ENCODE results near the gene P4HA3.
"Not testable (repeated sequence)": the region's sequence is repeated elsewhere in the genome, so short reads cannot be mapped to it uniquely, and the experiment has no call there.

The P4HA3 gene

DNA sequence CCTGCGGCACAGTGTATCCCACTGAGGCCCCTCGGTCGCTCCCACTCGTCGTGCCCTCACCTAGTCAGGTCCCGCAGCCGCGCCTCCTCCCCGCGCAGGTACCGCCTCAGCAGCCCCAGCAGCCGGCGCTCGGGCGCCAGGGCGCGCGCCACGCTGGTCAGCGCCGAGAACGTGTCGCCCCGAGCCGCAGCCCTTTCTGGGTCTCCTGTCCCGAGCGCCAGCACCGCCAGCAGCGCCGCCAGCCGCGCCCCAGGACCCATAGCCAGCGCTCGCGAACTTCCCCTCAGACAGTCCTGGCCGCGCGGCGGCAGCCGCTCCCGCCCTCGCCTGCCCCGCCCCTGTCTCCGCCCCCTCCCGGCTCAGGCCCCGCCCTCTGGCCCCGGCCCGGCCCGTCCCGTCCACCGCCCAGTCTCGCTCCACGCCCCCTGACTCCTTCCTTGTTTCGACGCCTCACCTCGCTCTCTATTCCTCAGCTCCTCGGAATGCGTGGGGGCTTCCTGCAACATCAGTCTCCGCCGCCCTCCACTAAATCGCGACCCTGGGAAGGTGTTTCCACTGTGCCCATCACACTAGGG lies at the start of gene P4HA3:
Gene P4HA3, minus strand, starts transcription at position 289 of the 575 bp plus-strand sequence. Its CDS starts 29 bp downstream, at position 260.
- peak; percentile 27 to 37 for DNase-seq (ENCODE audit: low read depth in 2 of 2)

DNA sequence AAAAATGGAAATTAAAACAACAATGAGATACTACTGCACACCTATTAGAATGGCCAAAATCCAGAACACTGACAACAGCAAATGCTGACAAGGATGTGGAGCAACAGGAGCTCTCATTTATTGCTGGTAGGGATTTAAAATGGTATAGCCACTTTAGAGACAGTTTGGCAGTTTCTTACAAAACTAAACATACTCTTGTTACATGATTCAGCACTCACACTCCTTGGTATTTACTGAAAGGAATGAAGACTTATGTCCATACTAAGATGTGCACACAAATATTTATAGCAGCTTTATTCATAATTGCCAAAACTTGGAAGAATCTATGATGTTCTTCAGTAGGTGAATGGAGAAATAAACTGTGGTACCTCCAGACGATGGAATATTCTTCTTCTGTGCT lies 46.0 kb upstream of the P4HA3 start:
- no peak for DNase-seq (ENCODE audit: low read depth in 2 of 2)

DNA sequence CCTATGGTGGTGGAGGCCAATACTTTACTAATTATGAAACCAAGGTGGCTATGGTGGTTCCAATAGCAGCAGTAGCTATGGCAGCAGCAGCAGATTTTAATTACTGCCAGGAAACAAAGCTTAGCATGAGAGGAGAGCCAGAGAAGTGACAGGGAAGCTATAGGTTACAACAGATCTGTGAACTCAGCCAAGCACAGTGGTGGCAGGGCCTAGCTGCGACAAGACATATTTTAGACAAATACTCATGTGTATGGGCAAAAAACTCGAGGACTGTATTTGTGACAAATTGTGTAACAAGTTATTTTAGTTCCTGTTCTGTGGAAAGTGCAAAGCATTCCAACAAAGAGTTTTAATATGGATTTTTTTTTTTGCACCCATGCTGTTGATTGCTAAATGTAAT lies 44.2 kb upstream of the P4HA3 start:
- DNase-seq (ENCODE audit: low read depth in 2 of 2): no peak

GRCh38 chr11:74354036-74354435 lies 42.6 kb upstream of the P4HA3 start:
- DNase-seq (ENCODE audit: low read depth in 2 of 2): no peak

DNA sequence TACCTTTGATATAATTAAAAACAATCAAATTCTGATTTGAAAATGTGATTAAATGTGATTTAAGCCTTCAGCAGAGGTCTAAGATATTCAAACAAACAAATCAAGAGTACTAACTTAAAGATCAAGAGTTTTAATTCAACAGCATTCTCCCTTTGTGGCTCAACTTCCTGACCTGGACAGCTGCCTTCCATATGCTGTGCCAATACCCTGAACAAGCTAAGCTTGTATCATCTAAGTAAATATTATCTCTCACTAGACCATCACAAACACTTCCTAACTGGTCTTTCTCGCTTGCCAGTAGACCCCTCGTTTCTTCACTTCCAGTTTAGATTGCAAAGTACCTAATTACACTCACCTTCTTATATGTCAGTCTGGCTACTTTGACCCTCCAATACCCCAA lies 35.9 kb upstream of the P4HA3 start:
- no peak for DNase-seq (ENCODE audit: low read depth in 2 of 2)

DNA sequence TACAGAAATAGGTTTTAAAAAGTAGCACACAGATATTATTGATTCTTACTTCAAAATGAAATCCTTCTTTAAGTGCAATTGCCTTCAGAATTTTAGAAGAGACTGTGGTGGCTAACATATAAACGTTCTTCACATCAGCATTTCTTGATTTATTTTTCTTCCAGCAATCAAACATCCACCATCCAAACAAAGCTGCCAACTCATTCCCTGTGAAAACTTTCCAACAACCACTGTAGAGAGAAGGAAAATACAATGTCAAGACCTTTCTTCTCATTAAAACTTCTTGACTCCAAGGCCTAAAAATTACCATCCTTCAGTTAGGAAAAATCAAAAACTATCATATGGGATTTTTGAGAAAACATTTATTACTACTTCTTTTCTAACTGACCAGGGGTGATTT lies 34.0 kb upstream of the P4HA3 start:
- no peak for DNase-seq (ENCODE audit: low read depth in 2 of 2)

- DNase-seq (ENCODE audit: low read depth in 2 of 2): no peak
Measured at GRCh38 chr11:74341921-74342320, 30.5 kb upstream of the P4HA3 start.

DNA sequence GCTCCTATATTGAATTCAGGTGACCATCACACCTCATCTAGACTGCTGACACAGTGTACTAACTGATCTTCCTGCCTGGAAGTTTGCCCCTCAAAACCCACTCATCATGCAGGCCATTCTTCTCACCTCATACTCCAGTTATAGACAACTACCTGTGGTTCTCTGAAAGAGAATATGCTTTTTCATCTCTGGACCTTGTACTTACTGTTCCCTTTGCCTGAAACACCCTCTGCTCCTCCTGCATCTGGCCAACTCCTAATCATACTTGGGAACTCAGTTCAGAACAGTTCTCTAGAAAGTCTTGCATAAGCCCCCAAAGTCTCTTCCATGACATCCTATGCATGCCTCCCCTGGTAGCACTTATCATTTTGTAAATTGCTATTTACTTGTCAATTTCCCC lies 28.2 kb upstream of the P4HA3 start:
- DNase-seq (ENCODE audit: low read depth in 2 of 2): no peak

- DNase-seq (ENCODE audit: low read depth in 2 of 2): no peak
Measured at GRCh38 chr11:74338963-74339362, 27.5 kb upstream of the P4HA3 start.

DNA sequence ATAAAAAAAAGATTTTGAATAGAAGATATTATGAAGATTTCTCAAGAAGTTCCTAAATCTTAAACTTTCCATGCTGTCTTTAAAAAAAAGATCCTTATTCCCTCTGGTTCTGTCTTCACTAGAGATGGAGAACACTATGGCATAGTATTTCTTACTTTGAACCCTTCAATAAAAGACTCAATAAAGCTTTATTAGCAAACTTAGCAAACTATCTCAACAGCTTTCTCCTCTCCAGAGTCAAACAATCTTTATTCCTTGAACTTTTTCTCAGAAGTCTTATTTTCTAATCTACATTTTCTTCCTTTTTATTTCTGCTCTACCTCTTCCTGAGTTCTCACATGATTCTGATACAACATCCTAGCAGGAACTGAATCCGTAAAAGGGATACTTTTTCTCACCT lies 21.8 kb upstream of the P4HA3 start:
- DNase-seq (ENCODE audit: low read depth in 2 of 2): no peak

DNA sequence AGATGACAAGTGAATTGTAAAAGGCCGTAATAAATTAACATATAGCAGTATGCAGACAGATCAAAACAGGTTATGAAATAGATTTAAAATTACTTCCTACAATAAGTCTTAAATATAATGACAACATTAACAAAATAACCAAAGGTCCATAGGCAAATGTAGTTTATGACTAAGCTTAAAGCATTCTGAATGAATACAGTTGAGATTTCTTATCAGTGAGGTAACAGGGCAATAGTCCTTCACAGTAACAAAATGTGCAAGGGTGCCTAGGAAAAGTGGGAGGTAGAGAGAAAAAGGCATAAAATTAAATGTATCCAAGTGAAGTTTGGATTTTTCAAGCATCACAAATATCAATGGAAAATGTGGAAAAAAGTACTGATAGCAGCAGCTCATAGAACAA lies 20.9 kb upstream of the P4HA3 start:
- no peak for DNase-seq (ENCODE audit: low read depth in 2 of 2)

DNA sequence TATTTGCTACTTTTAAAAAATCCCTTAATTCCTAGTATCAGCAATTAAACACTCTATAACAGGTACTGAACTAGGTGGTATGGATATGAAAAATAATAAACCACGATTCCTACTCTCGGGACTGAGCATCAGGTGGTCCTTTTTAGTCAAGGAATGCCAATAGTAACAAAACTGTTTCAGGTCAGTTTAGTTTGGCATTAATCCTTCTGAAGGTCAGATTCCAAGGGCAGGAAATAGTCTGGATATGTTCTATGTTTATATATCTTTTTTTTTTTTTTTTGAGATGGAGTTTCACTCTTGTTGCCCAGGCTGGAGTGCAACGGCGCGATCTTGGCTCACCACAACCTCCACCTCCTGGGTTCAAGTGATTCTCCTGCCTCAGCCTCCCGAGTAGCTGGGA lies 19.6 kb upstream of the P4HA3 start:
- not testable (repeated sequence) for DNase-seq (ENCODE audit: low read depth in 2 of 2)

GRCh38 chr11:74330075-74330858 lies 18.8 kb upstream of the P4HA3 start:
- DNase-seq (ENCODE audit: low read depth in 2 of 2): no peak

DNA sequence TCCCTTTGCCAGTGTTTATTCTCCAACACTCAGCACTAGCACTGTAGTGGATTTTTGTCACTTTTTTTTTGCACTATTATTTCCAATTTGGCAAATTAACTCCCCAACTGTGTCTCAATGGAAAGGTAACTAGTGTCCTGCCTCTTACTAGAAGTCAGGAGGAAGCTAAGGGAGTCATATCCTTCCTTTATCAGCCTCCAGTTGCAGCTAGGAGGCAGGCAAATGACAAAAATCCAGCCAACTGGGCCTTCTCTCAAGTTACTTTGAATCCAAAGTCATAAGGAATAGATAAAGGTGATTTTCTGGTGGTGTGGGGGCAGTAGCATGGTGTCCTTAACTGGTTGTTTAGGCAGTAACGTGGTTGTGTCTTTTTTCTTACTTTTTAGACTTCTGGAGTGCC lies 15.6 kb upstream of the P4HA3 start:
- DNase-seq (ENCODE audit: low read depth in 2 of 2): no peak

DNA sequence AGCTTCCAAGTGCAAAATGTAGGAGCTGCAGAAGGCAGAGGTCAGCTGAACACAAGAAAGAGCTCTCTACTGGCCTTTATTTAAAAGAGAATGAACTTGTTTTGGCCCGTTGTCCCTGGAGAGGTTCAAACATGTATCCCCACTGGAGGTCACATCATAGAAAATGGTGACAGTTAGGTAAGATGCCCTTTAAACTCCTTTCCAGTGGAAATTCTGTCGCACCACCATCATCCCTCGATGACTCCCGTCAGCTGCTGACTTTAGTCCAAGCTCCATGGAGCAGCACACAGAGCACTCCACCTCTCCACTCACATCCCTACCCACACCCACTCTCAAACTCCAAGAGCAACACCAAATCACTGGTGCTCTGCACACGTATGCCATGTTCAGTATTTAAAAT lies 15.2 kb upstream of the P4HA3 start:
- no peak for DNase-seq (ENCODE audit: low read depth in 2 of 2)

- DNase-seq (ENCODE audit: low read depth in 2 of 2): no peak
Measured at GRCh38 chr11:74325649-74326645, 14.5 kb upstream of the P4HA3 start.

DNA sequence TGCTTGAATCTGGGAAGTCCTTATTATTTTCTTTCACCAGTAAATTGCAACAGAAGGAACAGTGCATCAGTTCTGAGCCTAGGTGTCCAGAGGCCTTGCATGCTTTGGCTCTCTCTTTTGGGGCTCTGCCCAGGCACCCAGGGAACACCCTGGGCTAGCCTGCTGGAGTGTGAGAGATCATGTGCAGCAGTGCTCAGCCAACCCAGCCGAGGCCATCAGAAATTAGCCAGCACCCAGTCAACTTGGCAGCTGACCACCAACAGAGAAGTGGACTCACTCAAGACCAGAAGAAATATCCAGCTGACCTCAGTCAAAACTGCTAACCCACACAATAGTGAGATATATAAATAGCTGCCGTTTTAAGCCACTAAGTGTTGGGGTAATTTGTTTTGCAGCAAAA lies 11.2 kb upstream of the P4HA3 start:
- DNase-seq (ENCODE audit: low read depth in 2 of 2): no peak

- DNase-seq (ENCODE audit: low read depth in 2 of 2): no peak
Measured at GRCh38 chr11:74321487-74322188, 10.2 kb upstream of the P4HA3 start.

- DNase-seq (ENCODE audit: low read depth in 2 of 2): no peak
Measured at GRCh38 chr11:74320538-74320937, 9.1 kb upstream of the P4HA3 start.

- DNase-seq (ENCODE audit: low read depth in 2 of 2): no peak
Measured at GRCh38 chr11:74319139-74319816, 7.8 kb upstream of the P4HA3 start.

GRCh38 chr11:74318241-74318932 lies 6.9 kb upstream of the P4HA3 start:
- no peak for DNase-seq (ENCODE audit: low read depth in 2 of 2)
